AG04450 (cell line): Measurements from ENCODE around the gene SPINK7. TPM values are rescaled to one million over a fixed set of nuclear protein-coding genes. Genes with fewer than 3 reads are reported as not detected.
"Not testable (repeated sequence)": the region's sequence is repeated elsewhere in the genome, so short reads cannot be mapped to it uniquely, and the experiment has no call there.

Experiments
- CTCF ChIA-PET: fragments of 300-600, 350-600 bp; formaldehyde crosslinking; extraction: SDS; loops from one replicate; lab custom pipeline; 2022; ENCODE audit warnings: antibody characterized with exemption, inconsistent platforms; lab: Charles Lee
- POLR2A ChIA-PET: fragments of 350-600 bp; formaldehyde crosslinking; extraction: SDS; loops from one replicate; lab custom pipeline; 2021; ENCODE audit warnings: antibody characterized with exemption, inconsistent platforms; lab: Yijun Ruan, JAX
- DNase-seq: peaks from one replicate; pipeline ENCODE4 v3.0.0-alpha.2; 2011; ENCODE audit warnings: low read depth, low spot score
- H3K27ac ChIP-seq: one replicate; pipeline ENCODE4 v1.5.1; 2012; ENCODE audit warnings: low read depth, low read length, control low read depth
- H3K27me3 ChIP-seq: one replicate; pipeline ENCODE4 v1.6.0; 2012; ENCODE audit warnings: low read length; ENCODE audit not compliant: control insufficient read depth, insufficient read depth
- H3K4me3 ChIP-seq: 2 replicates; pipeline ENCODE4 v1.5.1; 2011; ENCODE audit warnings: mild to moderate bottlenecking, low read depth, low read length, control low read depth
- H3K9me3 ChIP-seq: 2 replicates; pipeline ENCODE4 v1.5.1; 2012; ENCODE audit warnings: low read length; ENCODE audit not compliant: control insufficient read depth, insufficient read depth
- polyA minus RNA-seq: library from RNA; depleted of rRNA, polyadenylated mRNA; stranded (reverse); fragments of >200 nt; gene quantifications from 2 replicates; pipeline ENCODE4 v1.2.3, GENCODE V29; 2011; rRNA and poly(A)+ RNA removed
- polyA plus RNA-seq: library from polyadenylated mRNA; depleted of rRNA; stranded (reverse); fragments of >200 nt; gene quantifications from 2 replicates; pipeline ENCODE4 v1.2.3, GENCODE V29; 2011; rRNA removed
- TF ChIP-seq, protein P1 (sequence below): IDR thresholded peaks from 2 replicates; pipeline ENCODE4 v1.5.1; 2011; ENCODE audit warnings: low read depth, low read length, control low read depth, inconsistent platforms

SPINK7 gene
- not detected in 2 replicates for polyA plus RNA-seq
- polyA minus RNA-seq = not detected in 2 replicates

DNA sequence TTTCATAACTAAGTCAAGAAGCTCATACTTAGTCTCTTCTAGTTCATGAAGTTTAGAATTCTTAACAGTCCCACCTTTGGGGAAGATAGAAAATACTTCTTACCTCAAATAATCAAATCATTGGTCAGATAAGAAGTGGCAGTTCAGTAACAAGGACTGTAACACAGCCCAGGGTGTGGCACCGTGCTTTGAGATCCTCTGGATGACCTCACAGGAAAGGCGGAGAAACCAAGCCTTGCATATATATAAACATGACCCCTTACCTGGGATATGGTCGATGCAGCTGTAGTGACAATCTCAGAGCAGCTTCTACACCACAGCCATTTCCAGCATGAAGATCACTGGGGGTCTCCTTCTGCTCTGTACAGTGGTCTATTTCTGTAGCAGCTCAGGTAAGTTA lies at the start of gene SPINK7:
TSS of gene SPINK7 (plus strand) at position 271 of the 400 bp plus-strand sequence. CDS start at position 332, 61 bp downstream.
- POLR2A ChIA-PET = interaction anchor here (0.6 kb wide), 1 partner anchor 152 kb away, joined by 3 read pairs; no protein-coding TSS in a partner anchor
- Histone ChIP-seq H3K27me3 (no peaks in the 10 kb centered on the region), H3K4me3 (no peak within 1 kb of the TSS), H3K27ac (no peak within 1 kb of the TSS), H3K9me3 (no peaks in the 10 kb centered on the region)
- TF ChIP-seq, protein P1, sequence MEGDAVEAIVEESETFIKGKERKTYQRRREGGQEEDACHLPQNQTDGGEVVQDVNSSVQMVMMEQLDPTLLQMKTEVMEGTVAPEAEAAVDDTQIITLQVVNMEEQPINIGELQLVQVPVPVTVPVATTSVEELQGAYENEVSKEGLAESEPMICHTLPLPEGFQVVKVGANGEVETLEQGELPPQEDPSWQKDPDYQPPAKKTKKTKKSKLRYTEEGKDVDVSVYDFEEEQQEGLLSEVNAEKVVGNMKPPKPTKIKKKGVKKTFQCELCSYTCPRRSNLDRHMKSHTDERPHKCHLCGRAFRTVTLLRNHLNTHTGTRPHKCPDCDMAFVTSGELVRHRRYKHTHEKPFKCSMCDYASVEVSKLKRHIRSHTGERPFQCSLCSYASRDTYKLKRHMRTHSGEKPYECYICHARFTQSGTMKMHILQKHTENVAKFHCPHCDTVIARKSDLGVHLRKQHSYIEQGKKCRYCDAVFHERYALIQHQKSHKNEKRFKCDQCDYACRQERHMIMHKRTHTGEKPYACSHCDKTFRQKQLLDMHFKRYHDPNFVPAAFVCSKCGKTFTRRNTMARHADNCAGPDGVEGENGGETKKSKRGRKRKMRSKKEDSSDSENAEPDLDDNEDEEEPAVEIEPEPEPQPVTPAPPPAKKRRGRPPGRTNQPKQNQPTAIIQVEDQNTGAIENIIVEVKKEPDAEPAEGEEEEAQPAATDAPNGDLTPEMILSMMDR = no peak
- CTCF ChIA-PET = no interaction called here
- no peak for DNase-seq

GRCh38 chr5:148267962-148268361 lies 44.3 kb upstream of the SPINK7 start:
- CTCF ChIA-PET = no interaction called here
- no peak overlapping the region for H3K4me3 ChIP-seq
- H3K9me3 ChIP-seq = no peaks in the 10 kb centered on the region
- no peak overlapping the region for H3K27ac ChIP-seq
- TF ChIP-seq, protein P1 = no peak
- no peak for DNase-seq
- POLR2A ChIA-PET = no interaction called here
- no peaks in the 10 kb centered on the region for H3K27me3 ChIP-seq

DNA sequence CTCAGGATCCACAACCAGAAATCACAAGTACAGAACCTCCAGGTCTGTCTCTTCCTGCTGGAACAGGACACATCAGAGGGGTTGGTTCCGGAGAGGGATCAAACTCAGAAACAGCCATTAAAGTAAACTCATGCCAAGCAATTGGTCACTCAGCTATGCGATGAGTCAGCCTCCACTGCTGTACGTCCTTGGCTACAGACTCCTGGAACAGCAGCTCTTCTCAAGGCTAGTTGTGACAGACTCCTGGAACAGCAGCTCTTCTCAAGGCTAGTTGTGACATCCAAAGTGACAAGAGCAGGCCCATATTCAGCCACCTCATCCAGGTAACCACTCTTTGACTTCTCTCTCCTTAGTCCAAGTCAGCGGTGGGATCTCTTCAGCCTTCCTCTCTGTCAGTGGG lies 43.7 kb upstream of the SPINK7 start, which contains the start of gene SPINK13:
TSS of gene SPINK13 (plus strand) at position 229 of the 400 bp plus-strand sequence. CDS start 1,279 bp downstream, outside the sequence.
- Histone ChIP-seq H3K27me3 (no peaks in the 10 kb centered on the region), H3K4me3 (no peak within 1 kb of the TSS), H3K9me3 (no peaks in the 10 kb centered on the region), H3K27ac (no peak within 1 kb of the TSS)
- DNase-seq = no peak
- CTCF ChIA-PET = interaction anchor here (1.1 kb wide), 1 partner anchor 462 kb away, joined by 3 read pairs; no protein-coding TSS in a partner anchor
- TF ChIP-seq, protein P1 = no peak
- POLR2A ChIA-PET = no interaction called here

- POLR2A ChIA-PET, CTCF ChIA-PET, H3K9me3 ChIP-seq, H3K27me3 ChIP-seq, H3K27ac ChIP-seq, DNase-seq, H3K4me3 ChIP-seq: not testable (repeated sequence)
Observed at GRCh38 chr5:148275129-148275528, 37.1 kb upstream of the SPINK7 start.

- CTCF ChIA-PET = interaction anchor here (1.5 kb wide), 1 partner anchor 94 kb away, joined by 4 read pairs; no protein-coding TSS in a partner anchor
Observed at GRCh38 chr5:148280893-148281292, 31.3 kb upstream of the SPINK7 start.

DNA sequence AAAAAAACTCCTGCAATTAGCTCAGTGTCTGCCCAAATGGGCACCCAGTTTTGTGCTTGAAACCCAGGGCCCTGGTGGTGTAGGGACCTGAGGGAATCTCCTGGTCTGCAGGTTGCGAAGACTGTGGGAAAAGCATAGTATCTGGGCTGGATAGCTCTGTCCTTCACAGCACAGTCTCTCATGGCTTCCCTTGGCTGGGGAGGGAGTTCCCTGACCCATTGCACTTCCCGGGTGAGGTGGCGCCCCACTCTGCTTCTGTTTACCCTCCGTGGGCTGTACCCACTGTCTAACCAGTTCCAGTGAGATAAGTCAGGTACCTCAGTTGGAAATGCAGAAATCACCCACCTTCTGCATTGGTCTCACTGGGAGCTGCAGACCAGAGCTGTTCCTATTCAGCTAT lies 30.9 kb upstream of the SPINK7 start:
- H3K4me3 ChIP-seq, POLR2A ChIA-PET, DNase-seq, H3K27ac ChIP-seq, H3K9me3 ChIP-seq, H3K27me3 ChIP-seq: not testable (repeated sequence)
- CTCF ChIA-PET = interaction anchor here (1.5 kb wide), 1 partner anchor 94 kb away, joined by 4 read pairs; no protein-coding TSS in a partner anchor

More at GRCh38 chr5:148280893-148281292, 31.3 kb upstream of the SPINK7 start:
- H3K27me3 ChIP-seq, POLR2A ChIA-PET, H3K9me3 ChIP-seq, H3K4me3 ChIP-seq, H3K27ac ChIP-seq, DNase-seq: not testable (repeated sequence)
